C4-2B (cell line): Measurements from ENCODE around the gene SIGLEC7.

ENCODE experiments used
- CTCF ChIP-seq: fragments of 450-650 bp; conservative IDR thresholded peaks from 2 replicates; pipeline ENCODE4 v1.5.1; 2017; ENCODE audit warnings: mild to moderate bottlenecking
- ZFX ChIP-seq: fragments of 450-650 bp; IDR thresholded peaks from 2 replicates; pipeline ENCODE4 v1.6.1; 2017

- no peak for TF ChIP-seq CTCF
- no peak for TF ChIP-seq ZFX
Measured at GRCh38 chr19:51163257-51163656, 21.2 kb downstream of the SIGLEC7 start.
